GM19467 (cell line): Measurements from ENCODE around the gene GJC2.
A peak's percentile ranks its signal among the peaks of the same experiment; 100 is the strongest.

Source experiments
- ATAC-seq: cut with Tn5 transposase; IDR thresholded peaks from one replicate; pipeline ENCODE4 v1.9.1; 2021; ENCODE audit warnings: mild to moderate bottlenecking, moderate library complexity; ENCODE audit not compliant: unreplicated experiment

Gene GJC2

DNA sequence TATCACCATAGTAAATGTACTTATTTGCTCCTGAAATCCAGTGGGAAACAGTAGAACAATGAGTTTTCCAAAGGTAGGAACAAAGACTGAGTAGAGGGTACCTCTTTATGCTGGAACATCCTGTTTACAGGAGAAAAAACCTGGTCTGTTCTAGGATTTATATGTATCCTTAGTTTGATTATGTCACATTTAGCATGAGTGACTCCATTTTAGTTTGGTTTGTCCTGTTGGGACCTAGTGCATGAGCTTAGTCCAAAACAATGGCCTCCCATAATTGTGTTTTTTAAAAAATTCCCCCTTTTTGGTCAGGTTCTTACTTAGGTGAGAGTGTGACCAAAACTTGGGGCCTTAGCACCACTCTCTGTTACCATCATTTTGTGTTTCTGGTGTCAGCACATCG lies 37.1 kb upstream of the GJC2 start:
- no peak for ATAC-seq

- ATAC-seq, result no peak
These were observed 34.9 kb upstream of the GJC2 start for GRCh38 chr1:228114827-228115226.

DNA sequence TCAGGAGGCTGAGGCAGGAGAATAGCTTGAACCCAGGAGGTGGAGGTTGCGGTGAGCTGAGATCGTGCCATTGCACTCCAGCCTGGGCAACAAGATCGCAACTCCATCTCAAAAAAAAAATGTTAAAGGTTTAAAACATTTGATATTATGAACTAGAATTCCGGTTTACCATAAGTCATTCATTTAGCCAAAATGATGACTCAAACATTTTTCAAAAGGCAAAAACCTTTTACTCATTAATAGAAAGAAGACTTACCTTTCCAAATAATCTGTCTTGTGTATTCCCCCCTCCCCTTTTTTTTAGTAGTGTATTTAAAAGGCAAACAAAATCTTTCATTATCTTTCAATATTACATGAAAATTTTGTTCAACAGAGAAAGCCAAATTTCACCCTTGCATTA lies 32.4 kb upstream of the GJC2 start:
- no peak for ATAC-seq

GRCh38 chr1:228118040-228118439 lies 31.7 kb upstream of the GJC2 start:
- no peak for ATAC-seq

- no peak for ATAC-seq
These were observed 29.4 kb upstream of the GJC2 start for GRCh38 chr1:228120351-228120750.

DNA sequence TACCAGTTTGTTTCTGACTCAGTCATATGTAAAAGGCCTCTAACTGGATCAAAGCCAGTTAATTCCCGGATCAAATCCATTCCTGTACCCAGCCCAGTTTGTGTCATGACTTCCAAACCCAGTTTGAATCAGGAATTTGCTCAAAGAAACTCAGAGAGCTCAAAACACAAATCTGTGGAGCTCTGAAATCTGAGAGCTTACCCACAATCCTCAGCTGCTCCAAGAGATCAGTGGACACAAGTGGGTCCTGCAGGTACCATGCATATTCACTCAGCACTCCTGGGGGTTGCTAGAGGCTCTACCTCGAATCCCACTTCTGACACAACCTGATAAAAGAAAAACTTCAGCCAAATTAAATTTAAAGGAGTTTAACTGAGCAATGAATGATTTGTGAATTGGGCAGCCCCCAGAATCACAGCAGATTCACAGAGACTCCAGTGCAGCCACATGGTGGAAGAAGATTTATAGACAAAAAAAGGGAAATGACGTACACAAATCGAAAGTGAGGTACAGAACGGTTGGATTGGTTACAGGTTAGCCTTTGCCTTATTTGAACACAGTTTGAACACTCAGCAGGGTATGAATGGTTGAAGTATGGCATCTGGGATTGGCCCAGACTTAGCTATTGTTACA lies 28.8 kb upstream of the GJC2 start:
- no peak for ATAC-seq

DNA sequence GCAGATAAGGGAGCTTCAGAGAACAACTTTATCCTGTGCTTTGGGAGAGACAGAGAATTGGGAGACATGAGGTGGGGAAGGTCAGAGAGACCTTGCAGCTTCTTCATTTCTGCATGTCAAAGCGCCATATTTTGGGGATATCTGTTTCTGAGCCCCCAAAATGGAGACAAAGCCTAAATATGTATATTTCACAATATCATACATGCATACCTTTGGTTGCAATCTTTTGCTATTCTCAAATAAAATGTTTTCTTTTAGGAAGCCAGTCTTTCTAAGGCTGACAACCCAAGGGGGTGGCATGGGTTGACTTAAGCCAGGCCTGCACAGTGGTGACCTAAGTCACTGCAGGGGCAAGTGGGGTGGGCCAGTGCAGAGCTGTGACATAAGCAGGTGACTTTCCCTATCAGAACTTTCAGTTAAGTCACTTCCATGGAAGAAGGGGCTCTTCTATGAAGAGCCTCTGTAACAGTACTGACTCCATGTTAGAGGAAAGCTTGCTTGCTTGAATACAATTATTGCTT lies 26.7 kb upstream of the GJC2 start:
- ATAC-seq, result no peak

DNA sequence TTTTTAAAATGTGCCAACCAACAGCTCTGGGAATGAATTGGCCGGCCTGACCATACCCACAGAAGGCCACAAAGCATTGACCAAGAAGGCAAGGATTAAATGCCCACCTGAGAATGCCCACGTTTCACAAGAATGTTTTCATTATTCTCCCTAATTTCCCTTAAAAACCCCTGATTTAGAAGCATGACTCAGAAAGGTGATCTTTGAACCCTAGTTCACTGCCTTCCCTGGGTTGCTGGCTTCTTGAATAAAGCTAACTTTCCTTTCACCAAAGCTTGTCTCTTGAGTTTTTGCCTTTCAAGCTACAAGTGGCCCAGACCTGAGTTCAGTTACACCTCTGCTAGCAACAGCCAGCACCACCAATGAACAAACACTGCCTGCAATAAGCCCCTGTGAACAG lies 26.2 kb upstream of the GJC2 start:
- no peak for ATAC-seq

DNA sequence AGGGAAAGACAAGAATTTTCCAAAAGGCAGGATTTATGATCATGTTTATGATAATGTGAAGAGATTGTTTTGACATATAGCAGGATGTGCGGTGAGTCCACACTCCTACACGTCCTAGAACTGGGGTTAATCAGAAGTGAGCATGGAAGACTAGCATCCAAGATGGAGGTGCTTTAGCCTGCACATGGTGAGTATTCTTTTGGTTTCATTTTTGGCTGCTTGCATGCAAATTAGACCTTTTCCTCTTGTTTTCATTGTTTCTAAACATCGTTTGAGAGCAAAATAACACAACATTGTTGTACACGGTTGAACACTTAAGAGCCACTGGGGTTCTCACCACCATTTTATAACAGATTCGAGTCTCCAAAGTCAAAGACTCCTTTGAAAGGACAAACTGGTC lies 24.5 kb upstream of the GJC2 start:
- ATAC-seq, result no peak

- no peak for ATAC-seq
These were observed 18.0 kb upstream of the GJC2 start for GRCh38 chr1:228131766-228132165.

GRCh38 chr1:228134591-228134990 lies 15.1 kb upstream of the GJC2 start:
- no peak for ATAC-seq

GRCh38 chr1:228136901-228137300 lies 12.8 kb upstream of the GJC2 start:
- no peak for ATAC-seq

GRCh38 chr1:228139406-228139930 lies 10.3 kb upstream of the GJC2 start:
- no peak for ATAC-seq

GRCh38 chr1:228139931-228140723 lies 9.6 kb upstream of the GJC2 start, which contains the start of gene GUK1:
Gene GUK1 (plus strand): TSS chr1:228140279. CDS start chr1:228140303, 24 bp downstream.
- peak; percentile 89 for ATAC-seq

DNA sequence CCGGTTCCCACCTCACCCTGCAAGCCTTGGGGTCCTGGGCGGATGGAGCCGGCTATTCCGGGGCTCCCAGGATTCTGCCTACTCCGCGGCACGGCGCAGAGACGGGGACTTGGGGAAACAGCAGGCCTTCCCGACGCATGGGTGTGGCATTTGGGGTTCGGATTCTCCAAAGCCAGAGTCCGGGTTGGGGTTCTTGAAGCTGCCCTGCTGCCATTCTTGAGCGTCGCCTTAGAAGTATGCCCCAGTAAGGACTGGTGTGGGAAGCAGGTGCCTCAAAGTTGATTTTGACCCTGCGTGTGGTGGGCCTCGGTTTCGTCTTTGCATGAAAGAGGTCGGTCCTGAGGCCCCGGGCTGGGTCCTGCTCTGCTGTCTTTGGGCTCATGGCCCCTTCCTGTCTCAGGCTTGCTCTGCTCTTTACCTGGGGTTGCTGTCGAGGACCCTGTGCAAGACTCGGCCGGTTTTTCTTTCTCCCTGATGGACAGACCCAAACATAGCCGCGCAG lies 9.0 kb upstream of the GJC2 start:
- ATAC-seq, result no peak

DNA sequence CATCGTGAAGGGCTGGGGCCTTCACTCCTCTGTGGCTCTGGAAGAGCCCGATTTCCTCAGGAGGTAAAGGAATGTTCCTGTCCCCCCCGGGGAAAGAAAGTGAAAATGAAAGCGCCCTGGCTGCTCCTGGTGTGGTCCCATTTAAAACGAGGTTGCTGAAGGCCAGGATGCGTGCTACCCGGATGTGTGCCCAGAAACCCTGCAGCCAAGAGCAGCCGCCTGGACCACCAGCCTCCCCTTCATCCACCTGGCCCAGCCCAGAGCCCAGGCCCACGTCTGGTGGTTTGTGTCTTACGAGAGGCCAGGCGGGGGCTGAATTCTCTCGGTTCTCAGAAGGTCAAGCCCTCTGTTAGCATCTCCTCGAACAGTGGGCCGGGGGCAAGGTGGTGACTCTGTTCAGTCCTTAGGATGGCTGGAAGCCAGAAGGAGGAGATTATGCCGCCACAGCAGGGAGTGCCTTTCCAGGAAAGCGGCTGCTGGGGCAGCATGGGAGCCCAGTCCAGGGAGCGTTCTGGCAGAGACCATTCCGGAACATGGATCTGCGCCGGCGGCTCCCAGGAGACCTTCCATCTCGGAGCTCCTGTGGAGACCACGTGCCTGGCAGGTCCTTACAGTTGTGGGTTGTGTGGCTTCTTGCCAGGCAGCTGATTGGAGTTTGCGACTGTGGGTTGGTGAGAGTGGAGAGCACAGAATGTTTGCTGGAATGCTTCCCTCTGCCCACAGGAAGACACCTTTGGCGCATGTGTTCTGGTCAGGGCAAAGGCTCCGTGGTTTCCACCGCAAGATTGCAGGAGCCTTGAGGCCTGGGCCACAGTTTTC lies 8.3 kb upstream of the GJC2 start:
- no peak for ATAC-seq

DNA sequence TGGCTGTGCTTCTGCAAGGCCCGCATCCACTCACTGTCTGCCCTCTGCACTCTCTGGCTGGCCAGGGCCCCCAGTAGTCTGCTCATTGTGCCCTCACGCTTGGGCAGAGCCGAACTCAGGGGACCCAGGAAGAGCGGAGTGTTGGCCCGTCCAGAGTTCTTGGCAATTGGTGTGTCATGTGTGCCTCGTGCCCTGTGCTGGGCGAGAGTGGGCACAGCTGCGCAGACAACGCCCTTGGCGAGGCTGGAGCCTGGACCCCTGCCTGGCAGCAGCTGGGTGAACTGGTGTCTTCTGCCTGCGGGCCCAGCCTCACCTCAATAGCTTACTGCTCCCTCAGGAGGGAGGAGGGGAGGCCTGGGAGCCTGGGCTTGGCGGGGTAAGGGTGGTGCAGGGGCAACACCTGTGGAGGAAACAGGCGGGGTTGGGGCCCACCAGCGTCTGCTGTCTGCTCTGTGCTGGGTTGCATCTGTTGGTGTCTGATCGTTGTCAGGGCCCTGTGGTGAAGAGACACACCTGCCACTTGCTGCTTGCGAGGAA lies 7.5 kb upstream of the GJC2 start:
- ATAC-seq, result no peak

DNA sequence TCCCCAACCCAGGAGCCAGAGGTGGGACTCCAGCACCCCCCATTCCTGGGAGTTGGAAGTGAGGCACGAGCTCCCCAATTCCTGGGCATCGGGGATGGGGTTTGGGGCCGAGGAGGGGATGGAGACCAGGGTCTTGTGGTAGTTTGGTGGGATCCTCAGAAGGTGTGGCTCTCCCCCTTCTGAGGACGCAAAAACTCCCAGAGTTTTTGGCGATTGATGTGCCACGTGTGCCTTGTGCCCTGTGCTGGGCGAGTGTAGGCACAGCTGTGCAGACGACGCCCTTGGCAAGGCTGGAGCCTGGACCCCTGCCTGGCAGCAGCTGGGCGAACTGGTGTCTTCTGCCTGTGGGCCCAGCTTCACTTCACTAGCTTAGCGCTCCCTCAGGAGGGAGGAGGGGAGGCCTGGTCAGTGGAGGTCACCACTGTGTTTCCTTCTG lies 7.0 kb upstream of the GJC2 start:
- no peak for ATAC-seq

GRCh38 chr1:228143480-228144192 lies 6.1 kb upstream of the GJC2 start:
- ATAC-seq, result no peak
